ENCODE measurements around the gene GOLGA6L6. TPM values are rescaled to one million over a fixed set of nuclear protein-coding genes. Genes with fewer than 3 reads are reported as not detected.
"Not testable (repeated sequence)": the region's sequence is repeated elsewhere in the genome, so short reads cannot be mapped to it uniquely, and the experiment has no call there.

GOLGA6L6 gene, protein sequence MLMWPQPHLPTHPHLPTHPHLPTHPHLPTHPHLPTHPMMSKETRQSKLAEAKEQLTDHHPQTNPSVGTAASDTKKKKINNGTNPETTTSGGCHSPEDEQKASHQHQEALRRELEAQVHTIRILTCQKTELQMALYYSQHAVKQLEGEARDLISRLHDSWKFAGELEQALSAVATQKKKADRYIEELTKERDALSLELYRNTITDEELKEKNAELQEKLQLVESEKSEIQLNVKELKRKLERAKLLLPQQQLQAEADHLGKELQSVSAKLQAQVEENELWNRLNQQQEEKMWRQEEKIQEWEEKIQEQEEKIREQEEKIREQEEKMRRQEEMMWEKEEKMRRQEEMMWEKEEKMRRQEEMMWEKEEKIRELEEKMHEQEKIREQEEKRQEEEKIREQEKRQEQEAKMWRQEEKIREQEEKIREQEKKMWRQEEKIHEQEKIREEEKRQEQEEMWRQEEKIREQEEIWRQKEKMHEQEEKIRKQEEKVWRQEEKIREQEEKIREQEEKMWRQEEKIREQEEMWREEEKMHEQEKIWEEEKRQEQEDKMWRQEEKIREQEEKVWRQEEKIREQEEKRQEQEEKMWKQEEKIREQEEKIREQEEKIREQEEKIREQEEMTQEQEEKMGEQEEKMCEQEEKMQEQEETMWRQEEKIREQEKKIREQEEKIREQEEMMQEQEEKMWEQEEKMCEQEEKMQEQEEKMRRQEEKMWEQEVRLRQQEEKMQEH
- total RNA-seq, result not detected

DNA sequence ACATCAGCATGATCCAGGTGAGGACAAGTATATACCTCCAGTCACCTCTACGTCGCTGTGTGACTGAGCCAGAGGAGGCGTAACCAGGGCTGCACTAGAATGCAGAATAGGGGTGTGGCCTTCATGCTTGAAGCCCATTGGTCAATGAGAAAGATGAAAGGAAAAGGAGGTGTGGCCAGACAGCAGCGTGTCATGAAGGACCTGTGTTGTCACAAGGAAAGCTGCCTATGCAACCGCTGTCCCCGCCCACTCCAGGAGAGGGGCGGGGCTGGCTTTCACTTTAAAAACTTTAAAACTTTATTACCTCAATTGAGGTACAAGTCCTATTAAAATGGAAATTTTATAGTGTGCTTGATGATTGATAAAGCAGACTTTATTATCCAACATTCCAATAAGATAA, at the start of gene GOLGA6L6:
Gene GOLGA6L6 (minus strand): TSS at position 101 of the 400 bp plus-strand sequence. CDS start 91 bp downstream, at position 10.
- DNase-seq (ENCODE audit: low spot score), result not testable (repeated sequence)

DNA sequence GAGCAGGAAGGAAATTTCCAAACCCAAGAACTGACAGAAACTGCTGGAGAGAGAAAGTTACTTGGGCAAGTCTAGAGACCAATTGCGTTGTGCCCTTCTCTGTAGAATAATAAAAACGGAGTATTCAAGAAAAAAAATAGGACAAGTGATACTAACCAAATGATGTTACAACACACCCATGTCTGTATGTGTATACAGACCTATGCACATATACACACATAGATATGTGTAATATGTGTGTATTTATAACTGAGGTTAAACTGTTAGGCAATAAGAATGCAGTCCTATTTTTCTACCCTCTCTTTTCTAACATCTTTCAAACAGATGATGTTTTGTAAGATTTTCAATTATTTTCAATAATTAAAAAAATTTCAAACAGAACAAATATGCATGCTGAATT, 48.5 kb upstream of the GOLGA6L6 start:
- not testable (repeated sequence) for DNase-seq (ENCODE audit: low spot score)

DNA sequence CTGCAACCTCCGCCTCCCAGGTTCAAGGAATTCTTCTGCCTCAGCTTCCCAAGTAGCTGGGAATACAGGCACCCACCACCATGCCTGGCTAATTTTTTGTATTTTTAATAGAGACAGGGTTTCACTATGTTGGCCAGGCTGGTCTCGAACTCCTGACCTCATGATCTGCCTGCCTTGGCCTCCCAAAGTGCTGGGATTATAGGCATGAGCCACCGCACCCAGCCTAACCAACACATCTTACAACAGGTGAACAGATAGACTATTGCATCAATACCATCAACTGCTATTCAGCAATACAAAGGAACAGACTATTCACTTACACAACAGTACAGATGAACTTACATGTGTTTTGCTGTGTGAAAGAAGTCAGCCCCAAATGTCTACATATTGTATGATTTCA, 45.2 kb upstream of the GOLGA6L6 start:
- DNase-seq (ENCODE audit: low spot score), result not testable (repeated sequence)

DNA sequence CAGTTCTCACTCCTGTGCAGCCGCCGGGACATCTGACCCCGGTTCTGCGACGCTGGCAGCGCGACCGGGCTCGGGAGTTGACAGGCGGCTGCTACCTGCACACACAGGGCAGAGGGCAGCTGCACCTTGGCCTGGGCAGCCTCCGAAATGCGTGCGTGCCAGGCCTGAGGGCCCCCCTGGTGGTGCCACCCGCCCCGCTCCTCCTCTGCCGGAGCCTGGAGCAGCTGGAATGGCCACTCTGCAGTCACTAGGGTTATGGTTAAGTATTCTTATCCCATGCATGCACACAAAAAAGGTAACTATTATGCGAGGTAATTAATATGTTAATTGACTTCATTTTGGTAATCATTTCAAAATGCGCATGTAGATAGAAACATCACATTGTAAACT, 41.1 kb upstream of the GOLGA6L6 start:
- DNase-seq (ENCODE audit: low spot score), result not testable (repeated sequence)

DNA sequence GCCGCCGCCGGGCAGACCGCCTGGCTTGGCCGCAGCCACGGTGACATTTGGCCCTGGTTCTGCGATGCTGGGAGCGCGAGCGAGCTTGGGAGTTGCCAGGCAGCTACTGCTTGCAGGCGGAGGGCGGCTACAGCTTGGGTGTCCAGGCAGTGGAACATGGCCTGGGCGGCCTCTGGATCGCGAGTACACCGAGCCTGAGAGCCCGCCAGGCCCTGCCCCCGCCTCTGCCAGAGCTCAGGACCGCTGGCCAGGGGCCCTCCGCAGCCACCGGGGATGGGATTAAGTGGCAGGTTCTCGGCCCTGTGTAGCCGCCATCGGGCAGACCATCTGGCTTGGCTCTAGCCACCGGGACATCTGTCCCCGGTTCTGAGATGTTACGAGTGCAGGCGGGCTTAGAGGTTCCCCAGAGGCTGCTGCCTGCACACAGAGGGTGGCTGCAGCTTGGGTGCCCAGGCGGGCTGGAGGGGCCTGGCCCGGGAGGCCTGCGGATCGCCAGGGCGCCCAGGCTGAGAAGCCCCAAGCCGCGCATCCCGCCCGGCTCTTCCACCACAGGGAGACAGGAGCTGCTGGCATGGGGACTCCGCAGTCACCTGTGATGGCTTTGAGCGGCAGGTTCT, 40.6 kb upstream of the GOLGA6L6 start:
- not testable (repeated sequence) for DNase-seq (ENCODE audit: low spot score)

DNA sequence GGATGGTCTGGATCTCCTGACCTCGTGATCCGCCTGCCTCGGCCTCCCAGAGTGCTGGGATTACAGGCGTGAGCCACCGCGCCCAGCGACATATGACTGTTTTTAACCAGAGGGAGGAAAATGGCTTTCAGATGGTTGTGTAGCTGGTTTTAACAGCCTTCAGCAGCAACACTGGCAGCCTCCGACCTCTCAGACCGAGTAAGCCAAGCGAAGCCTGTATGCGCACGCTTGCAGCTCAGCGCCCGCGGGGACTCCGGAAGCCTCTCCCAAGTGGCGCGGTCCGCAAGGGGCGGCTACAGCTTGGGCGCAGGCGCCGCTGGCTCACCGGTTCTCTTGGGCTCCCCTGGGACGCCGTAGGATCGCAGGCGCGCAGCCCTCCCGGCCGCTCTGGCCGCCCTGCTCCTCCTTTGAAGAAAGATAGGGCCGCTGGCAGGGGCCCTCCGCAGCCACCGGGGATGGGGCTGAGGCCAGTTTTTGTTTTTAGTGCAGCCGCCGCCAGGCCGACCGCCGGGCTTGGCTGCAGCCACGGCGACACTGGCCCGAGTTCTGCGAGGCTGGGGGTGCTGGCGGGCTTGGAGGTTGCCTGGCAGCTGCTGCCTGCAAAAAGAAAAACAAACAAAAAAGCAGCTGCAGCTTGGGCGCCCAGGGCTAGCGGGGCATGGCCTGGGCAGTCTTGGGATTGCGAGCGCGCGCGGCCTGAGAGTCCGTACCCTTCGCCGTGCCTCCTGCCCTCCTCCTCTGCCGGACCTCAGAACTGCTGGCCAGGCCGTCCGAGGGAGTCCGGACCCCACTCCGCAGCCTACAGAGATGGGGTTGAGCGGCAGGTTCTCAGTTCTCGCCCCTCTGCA, 39.9 kb upstream of the GOLGA6L6 start:
- not testable (repeated sequence) for DNase-seq (ENCODE audit: low spot score)

DNA sequence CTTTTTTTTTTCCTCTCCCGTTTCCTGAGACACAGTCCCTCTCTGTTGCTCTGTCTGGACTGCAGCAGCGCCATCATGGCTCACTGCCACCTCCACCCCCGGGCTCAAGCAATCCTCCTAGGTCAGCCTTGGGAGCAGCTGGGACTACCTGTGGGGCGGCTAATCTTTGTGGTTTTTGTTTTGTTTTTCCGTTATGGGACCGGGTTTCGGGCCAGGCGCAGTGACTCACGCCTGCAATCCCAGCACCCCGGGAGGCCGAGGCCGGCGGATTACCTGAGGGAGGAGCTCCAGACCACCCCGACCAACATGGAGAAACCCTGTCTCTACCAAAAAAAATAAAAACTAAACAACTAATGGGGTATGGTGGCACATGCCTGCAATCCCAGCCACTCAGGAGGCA, 38.1 kb upstream of the GOLGA6L6 start:
- DNase-seq (ENCODE audit: low spot score), result not testable (repeated sequence)

DNA sequence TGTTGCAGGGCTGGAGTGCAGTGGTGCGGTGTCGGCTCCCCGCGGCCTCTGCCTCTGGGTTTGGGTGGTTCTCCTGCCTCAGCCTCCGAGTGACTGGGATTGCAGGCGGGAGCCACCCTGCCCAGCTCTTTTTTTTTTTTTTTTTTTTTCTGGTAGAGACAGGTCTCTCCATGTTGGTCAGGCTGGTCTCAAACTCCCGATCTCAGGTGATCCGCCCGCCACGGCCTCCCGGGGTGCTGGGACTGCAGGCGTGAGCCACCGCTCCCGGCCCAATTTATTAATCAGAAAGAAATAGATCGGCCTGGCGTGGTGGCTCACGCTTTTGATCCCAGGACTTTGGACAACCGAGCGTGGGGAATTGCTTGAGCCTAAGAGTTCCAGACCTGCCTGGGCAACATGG, 9.7 kb upstream of the GOLGA6L6 start:
- not testable (repeated sequence) for DNase-seq (ENCODE audit: low spot score)

DNA sequence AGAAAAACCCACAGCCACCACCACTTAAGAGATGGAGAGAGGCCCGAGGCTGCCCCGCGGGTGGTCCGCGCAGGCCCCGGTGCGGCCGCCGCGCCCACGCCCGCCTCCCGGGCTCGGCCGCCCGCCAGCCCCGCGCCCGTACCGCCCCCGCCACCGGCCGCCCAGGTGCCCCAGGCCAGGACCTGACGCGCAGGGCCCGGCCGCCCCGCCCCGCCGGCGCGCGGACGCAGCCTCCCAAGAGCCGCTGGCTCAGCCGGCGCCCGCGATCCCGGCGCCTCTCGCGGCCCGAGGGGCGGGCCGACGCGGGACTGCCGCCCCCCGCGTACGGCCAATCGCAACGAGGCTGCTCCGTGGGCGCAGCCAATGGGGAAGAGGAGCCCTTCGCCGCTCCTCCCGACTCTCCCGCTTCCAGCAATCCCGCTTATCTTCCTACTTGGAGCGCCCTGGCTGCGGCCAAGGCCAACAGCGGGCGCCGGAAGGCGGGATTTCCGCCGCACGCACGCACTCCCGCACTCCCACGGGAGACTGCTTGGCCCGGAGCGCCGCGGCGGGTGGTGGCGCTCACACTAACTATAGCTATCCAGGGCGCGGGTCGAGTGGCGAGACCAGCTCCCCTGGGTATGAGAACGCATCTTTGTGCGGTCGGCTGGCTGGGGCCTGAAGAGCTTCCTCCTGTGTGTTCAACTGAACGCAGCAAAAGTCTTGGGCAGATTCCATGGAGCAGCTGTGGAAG, 35.5 kb downstream of the GOLGA6L6 start:
- DNase-seq (ENCODE audit: low spot score), result not testable (repeated sequence)

DNA sequence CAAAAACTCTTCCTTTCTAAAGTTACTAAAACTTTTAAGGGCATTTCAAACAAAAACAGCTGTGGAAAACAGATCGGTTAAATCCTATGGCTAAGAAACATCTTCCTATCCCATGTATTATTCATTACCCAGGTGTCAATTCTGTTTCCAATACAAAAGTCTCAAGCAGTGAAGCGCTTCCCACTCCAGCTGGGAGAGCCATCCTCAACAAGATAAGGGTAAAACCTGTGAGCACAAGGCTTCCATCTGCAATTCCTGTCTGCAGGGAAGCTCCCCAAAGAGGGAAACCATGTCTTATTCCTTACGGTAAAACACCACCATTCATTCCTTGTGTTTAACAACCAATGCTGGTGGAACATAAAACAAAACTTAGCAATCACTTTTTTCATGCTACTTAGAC, 38.8 kb downstream of the GOLGA6L6 start:
- DNase-seq (ENCODE audit: low spot score), result not testable (repeated sequence)

DNA sequence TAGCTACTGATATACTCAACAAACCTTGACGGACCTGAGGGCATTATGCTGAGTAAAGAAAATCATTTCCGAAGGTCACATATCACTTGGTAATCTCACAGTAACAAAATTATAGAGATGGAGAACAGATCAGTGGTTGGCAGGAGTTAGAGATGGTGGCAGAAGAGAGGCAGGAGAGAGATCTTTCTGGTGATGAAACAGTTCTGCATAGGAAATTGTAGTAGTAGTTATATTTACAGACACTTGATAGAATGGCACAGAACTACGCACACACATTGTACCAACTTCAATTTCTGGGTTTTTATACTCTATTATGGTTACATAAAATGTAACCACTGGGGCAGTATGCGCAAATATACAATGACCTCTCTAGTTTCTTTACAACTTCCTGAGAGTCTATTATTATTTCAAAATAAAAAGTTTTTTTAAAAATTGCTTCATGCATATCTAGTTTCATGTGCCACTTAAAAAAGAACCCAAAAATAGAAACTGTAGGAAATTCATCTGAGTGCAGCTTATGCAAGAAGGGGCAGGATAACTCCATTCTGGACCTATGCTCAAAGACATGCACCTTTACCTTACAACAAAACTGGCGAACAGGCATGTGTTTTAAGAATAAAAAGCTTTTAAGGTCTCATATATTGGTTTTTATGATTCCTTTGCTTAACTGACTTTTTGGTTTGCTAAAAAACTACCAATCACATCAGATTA, 39.9 kb downstream of the GOLGA6L6 start:
- not testable (repeated sequence) for DNase-seq (ENCODE audit: low spot score)

DNA sequence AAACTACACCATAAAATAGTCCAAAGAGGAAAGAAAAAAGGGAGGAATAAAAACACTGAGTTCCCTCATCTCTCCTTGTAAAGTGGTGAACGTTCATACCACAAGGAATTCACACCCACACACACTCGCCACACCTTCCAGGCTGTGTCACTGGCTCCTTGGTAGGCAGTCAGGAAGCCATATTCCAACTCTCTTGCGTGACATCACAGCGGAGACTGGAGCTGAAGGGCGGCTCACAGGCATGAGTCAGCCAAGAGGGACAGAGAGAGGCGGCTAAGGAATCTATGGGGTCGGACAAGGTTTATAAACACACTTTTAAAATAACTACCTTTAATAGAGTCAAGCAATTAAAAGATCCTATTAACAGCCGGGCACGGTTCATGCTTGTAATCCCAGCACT, 43.8 kb downstream of the GOLGA6L6 start:
- DNase-seq (ENCODE audit: low spot score), result not testable (repeated sequence)

DNA sequence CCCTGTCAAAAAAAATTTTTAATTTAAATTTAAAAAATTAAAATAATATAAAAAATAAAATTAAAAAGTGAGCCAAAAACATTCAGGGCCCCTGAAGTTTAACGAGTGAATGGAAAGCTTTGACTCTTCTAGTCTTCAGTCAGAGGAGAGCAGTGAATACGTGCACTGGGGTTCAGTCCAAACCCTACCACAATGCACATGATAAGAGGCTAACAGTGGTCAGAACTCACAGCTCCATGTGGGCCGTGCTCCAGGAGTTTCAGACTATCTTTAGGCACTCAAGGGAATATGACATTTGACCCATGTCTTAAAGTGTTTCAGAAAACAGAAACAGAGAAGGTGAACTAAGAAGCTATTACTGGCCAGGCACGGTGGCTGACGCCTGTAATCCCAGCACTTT, 48.6 kb downstream of the GOLGA6L6 start:
- not testable (repeated sequence) for DNase-seq (ENCODE audit: low spot score)

DNA sequence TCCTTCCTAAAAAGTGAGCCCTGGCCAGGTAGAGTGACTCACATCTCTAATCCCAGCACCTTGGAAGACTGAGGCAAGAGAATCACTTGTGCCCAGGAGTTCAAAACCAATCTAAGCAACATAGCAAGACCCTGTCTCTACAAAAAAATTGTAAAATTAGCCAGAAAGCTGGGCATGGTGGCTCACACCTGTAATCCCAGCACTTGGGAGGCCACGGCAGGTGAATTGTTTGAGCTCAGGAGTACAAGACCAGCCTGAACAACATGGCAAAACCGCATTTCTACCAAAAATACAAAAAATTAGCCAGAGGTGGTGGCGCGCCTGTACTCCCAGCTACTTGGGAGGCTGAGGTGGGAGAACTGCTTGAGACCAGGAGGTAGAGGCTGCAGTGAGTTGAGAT, 49.0 kb downstream of the GOLGA6L6 start:
- DNase-seq (ENCODE audit: low spot score), result not testable (repeated sequence)

DNA sequence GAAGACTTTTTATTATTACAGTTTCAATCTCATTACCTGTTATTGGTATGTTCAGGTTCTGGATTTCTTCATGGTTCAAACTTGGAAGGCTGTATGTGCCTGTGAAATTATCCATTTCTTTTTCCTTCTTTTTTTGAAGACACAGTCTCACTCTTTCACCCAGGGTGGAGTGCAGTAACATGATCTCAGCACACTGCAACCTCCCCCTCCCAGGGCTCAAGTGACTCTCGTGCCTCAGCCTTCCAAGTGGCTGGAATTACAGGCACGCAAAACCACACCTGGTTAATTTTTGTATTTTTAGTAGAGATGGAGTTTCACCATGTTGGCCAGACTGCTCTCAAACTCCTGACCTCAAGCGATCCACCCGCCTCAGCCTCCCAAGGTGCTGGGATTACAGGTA, 52.3 kb downstream of the GOLGA6L6 start:
- DNase-seq (ENCODE audit: low spot score), result not testable (repeated sequence)
